ENCODE measurements around the gene GPR21. TPM values are rescaled to one million over a fixed set of nuclear protein-coding genes. Genes with fewer than 3 reads are reported as not detected.

The GPR21 gene
- total and polyA plus RNA-seq, 12 donors, result 0.14 to 1.7 (median 0.61) TPM; not detected in 3

- H3K4me3 ChIP-seq, result no peak overlapping the region
- intact Hi-C loops (cut with DNase I), result no loop called here
- no peaks in the 10 kb centered on the region for H3K4me1 ChIP-seq (replicated peaks in 1 of 2)
- peaks cover 0 to 11% of the 10 kb centered on the region in 2 donors for H3K36me3 ChIP-seq (replicated peaks in 1 of 2)
- 62 to 69% (median 65%) methylated on average over 2 of the region's 2 CpGs for WGBS, 4 donors
- TF ChIP-seq POLR2A (IDR thresholded peaks at IDR 0.05) (no peak), CTCF (IDR thresholded peaks at IDR 0.05) (no peak)
- H3K9me3 ChIP-seq (replicated peaks in 1 of 3), result no peaks in the 10 kb centered on the region
- H3K27ac ChIP-seq, result no peak overlapping the region
- DNase-seq, result no peak
- H3K27me3 ChIP-seq, result no peaks in the 10 kb centered on the region
These were observed 12.7 kb upstream of the GPR21 start for GRCh38 chr9:123020796-123021195.

- no peaks in the 10 kb centered on the region for H3K36me3 ChIP-seq (replicated peaks in 1 of 2)
- no peaks in the 10 kb centered on the region for H3K4me1 ChIP-seq (replicated peaks in 1 of 2)
- no peak overlapping the region for H3K27ac ChIP-seq
- no peak for DNase-seq
- no peaks in the 10 kb centered on the region for H3K9me3 ChIP-seq (replicated peaks in 1 of 3)
- TF ChIP-seq CTCF (IDR thresholded peaks at IDR 0.05) (no peak), POLR2A (IDR thresholded peaks at IDR 0.05) (no peak)
- H3K27me3 ChIP-seq, result no peaks in the 10 kb centered on the region
- 97 to 100% (median 99%) methylated on average over 1 of the region's 1 CpG for WGBS, 4 donors
- no peak overlapping the region for H3K4me3 ChIP-seq
- intact Hi-C loops (cut with DNase I), result no loop called here
These were observed 7.0 kb upstream of the GPR21 start for GRCh38 chr9:123026425-123026824.

DNA sequence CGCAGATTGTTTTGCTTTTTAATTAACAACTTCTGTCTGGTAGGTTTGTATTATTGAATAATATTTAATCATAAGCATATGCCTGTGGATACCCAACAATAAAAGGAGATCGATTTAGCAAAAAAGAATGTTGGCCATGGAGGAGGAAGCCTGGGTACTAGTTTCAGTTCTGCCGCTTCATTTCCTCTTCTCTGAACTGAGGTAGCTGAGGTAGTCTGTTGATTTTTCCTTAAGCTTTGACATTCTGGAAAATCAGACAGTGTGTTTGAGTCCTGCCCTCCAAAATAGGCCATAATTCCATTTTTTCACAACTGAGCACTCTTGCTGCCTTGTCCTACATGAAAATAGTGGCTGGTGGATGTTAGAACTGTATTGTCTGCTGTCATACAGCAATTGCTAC, 6.0 kb upstream of the GPR21 start:
- H3K9me3 ChIP-seq (replicated peaks in 1 of 3), result no peaks in the 10 kb centered on the region
- no peak overlapping the region for H3K4me3 ChIP-seq
- 60 to 77% (median 68%) methylated on average over 3 of the region's 3 CpGs for WGBS, 4 donors
- no peaks in the 10 kb centered on the region for H3K36me3 ChIP-seq (replicated peaks in 1 of 2)
- H3K27me3 ChIP-seq, result no peaks in the 10 kb centered on the region
- intact Hi-C loops (cut with DNase I), result no loop called here
- DNase-seq, result no peak
- TF ChIP-seq CTCF (IDR thresholded peaks at IDR 0.05), result no peak
- no peak for TF ChIP-seq POLR2A (IDR thresholded peaks at IDR 0.05)
- H3K27ac ChIP-seq, result no peak overlapping the region
- no peaks in the 10 kb centered on the region for H3K4me1 ChIP-seq (replicated peaks in 1 of 2)

DNA sequence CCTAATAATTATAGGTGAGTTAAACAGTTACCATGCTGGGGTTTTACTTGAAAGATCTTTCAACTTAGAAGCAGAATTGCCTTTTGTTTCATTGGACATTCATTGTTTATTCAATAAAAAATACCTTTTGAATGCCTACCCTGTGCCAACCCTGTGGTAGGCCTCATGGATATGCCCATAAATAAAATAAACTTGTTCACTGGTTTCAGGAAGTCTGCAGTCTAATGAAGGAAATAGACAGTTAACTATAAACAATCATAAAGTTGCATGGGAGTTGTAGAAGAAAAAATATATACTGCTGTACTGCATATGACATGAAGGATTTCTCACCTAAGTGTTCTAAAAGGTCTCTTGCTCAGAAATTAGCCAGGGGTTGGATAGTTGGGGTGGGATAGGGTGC, 5.3 kb upstream of the GPR21 start:
- DNase-seq, result no peak
- Histone ChIP-seq H3K27me3 (no peaks in the 10 kb centered on the region), H3K36me3 (replicated peaks in 1 of 2) (no peaks in the 10 kb centered on the region), H3K4me3 (no peak overlapping the region), H3K27ac (no peak overlapping the region), H3K4me1 (replicated peaks in 1 of 2) (no peaks in the 10 kb centered on the region), H3K9me3 (replicated peaks in 1 of 3) (no peaks in the 10 kb centered on the region)
- no peak for TF ChIP-seq CTCF (IDR thresholded peaks at IDR 0.05)
- TF ChIP-seq POLR2A (IDR thresholded peaks at IDR 0.05), result no peak
- intact Hi-C loops (cut with DNase I), result no loop called here
